H9 (cell line): ENCODE data around the gene TMPRSS2. TPM values are rescaled to one million over a fixed set of nuclear protein-coding genes. Genes with fewer than 3 reads are reported as not detected.

Experiments used
- DNase-seq: peaks from one replicate; pipeline ENCODE4 v3.0.0-alpha.2; 2017
- H2AFZ ChIP-seq: one replicate; pipeline ENCODE4 v1.6.1; 2013; ENCODE audit warnings: mild to moderate bottlenecking, low read length, control low read depth, moderate library complexity
- H2AK5ac ChIP-seq: 2 replicates; pipeline ENCODE4 v1.6.1; 2013; ENCODE audit warnings: low read length, control low read depth, mixed read lengths; ENCODE audit not compliant: insufficient read length
- H2BK120ac ChIP-seq: one replicate; pipeline ENCODE4 v1.6.1; 2013; ENCODE audit warnings: low read depth, mild to moderate bottlenecking, low read length, control low read depth, inconsistent platforms; ENCODE audit not compliant: poor library complexity, severe bottlenecking
- H2BK12ac ChIP-seq: 2 replicates; pipeline ENCODE4 v1.6.1; 2013; ENCODE audit warnings: low read length, control low read depth, mixed read lengths, low read depth; ENCODE audit not compliant: insufficient read length
- H2BK15ac ChIP-seq: 2 replicates; pipeline ENCODE4 v1.6.1; 2013; ENCODE audit warnings: low read depth, low read length, control low read depth
- H2BK20ac ChIP-seq: one replicate; pipeline ENCODE4 v1.6.1; 2013; ENCODE audit warnings: low read depth, mild to moderate bottlenecking, low read length, control low read depth, inconsistent platforms; ENCODE audit not compliant: poor library complexity, severe bottlenecking
- H2BK5ac ChIP-seq: 2 replicates; pipeline ENCODE4 v1.6.1; 2013; ENCODE audit warnings: low read length, control low read depth, mixed read lengths; ENCODE audit not compliant: insufficient read length
- H3K14ac ChIP-seq: 2 replicates; pipeline ENCODE4 v1.6.1; 2013; ENCODE audit warnings: low read length, control low read depth; ENCODE audit not compliant: insufficient read depth
- H3K18ac ChIP-seq: 2 replicates; pipeline ENCODE4 v1.6.1; 2013; ENCODE audit warnings: low read depth, mild to moderate bottlenecking, mixed read lengths, low read length, control low read depth; ENCODE audit not compliant: insufficient read length
- H3K23ac ChIP-seq: 2 replicates; pipeline ENCODE4 v1.6.1; 2013; ENCODE audit warnings: low read length, control low read depth, mixed read lengths, low read depth; ENCODE audit not compliant: insufficient read length
- H3K23me2 ChIP-seq: 2 replicates; pipeline ENCODE4 v1.6.1; 2013; ENCODE audit warnings: low read depth, mild to moderate bottlenecking, mixed read lengths, low read length, control low read depth; ENCODE audit not compliant: insufficient read length, poor library complexity, severe bottlenecking
- H3K27ac ChIP-seq: 2 replicates; pipeline ENCODE4 v1.5.1; 2013; ENCODE audit warnings: low read length, control low read depth, mixed read lengths, low read depth; ENCODE audit not compliant: insufficient read length
- H3K27me3 ChIP-seq: 2 replicates; pipeline ENCODE4 v1.6.1; 2013; ENCODE audit warnings: low read length, control low read depth, inconsistent platforms; ENCODE audit not compliant: insufficient read depth
- H3K4ac ChIP-seq: 2 replicates; pipeline ENCODE4 v1.6.1; 2013; ENCODE audit warnings: low read depth, mild to moderate bottlenecking, control low read depth, inconsistent platforms, low read length, moderate library complexity
- H3K4me1 ChIP-seq: 2 replicates; pipeline ENCODE4 v1.6.1; 2013; ENCODE audit warnings: low read length, control low read depth, inconsistent platforms; ENCODE audit not compliant: insufficient read depth
- H3K4me2 ChIP-seq: 2 replicates; pipeline ENCODE4 v1.6.1; 2013; ENCODE audit warnings: low read length, control low read depth, mixed read lengths; ENCODE audit not compliant: insufficient read length, insufficient read depth
- H3K56ac ChIP-seq: 2 replicates; pipeline ENCODE4 v1.6.1; 2013; ENCODE audit warnings: low read depth, mild to moderate bottlenecking, mixed read lengths, low read length, control low read depth; ENCODE audit not compliant: insufficient read length
- H3K79me1 ChIP-seq: 2 replicates; pipeline ENCODE4 v1.6.1; 2013; ENCODE audit warnings: low read depth, mild to moderate bottlenecking, moderate library complexity, low read length, control low read depth, inconsistent platforms; ENCODE audit not compliant: insufficient read depth, poor library complexity, severe bottlenecking
- H3K79me2 ChIP-seq: 2 replicates; pipeline ENCODE4 v1.6.1; 2013; ENCODE audit warnings: low read length, control low read depth, inconsistent platforms; ENCODE audit not compliant: insufficient read depth
- H3K9ac ChIP-seq: 2 replicates; pipeline ENCODE4 v1.6.1; 2013; ENCODE audit warnings: low read length, control low read depth, mixed read lengths; ENCODE audit not compliant: insufficient read length; ENCODE audit errors: extremely low read depth
- H3K9me3 ChIP-seq: one replicate; pipeline ENCODE4 v1.6.1; 2013; ENCODE audit warnings: low read depth, low read length, inconsistent platforms; ENCODE audit not compliant: control insufficient read depth
- H3T11ph ChIP-seq: one replicate; pipeline ENCODE4 v1.6.1; 2013; ENCODE audit warnings: mild to moderate bottlenecking, low read length, control low read depth, inconsistent platforms
- H4K20me1 ChIP-seq: one replicate; pipeline ENCODE4 v1.6.1; 2013; ENCODE audit not compliant: control insufficient read depth, insufficient read length, insufficient read depth
- H4K5ac ChIP-seq: 2 replicates; pipeline ENCODE4 v1.6.1; 2013; ENCODE audit warnings: low read depth, mild to moderate bottlenecking, mixed read lengths, low read length, control low read depth; ENCODE audit not compliant: insufficient read length
- H4K8ac ChIP-seq: replicated peaks from 2 replicates; pipeline ENCODE4 v1.6.1; 2013; ENCODE audit warnings: low read length, control low read depth, mixed read lengths, low read depth; ENCODE audit not compliant: insufficient read length
- H4K91ac ChIP-seq: 2 replicates; pipeline ENCODE4 v1.6.1; 2013; ENCODE audit warnings: low read depth, mild to moderate bottlenecking, moderate library complexity, mixed read lengths, low read length, control low read depth; ENCODE audit not compliant: insufficient read length
- H3K27ac Mint-ChIP-seq, 3 experiments: 2 replicates in 2 of 3; 3 replicates in 1 of 3; pipeline ENCODE4 v1.8.0; 2020 to 2021; ENCODE audit warnings: mixed read lengths in 3 of 3, mild to moderate bottlenecking in 1 of 3, moderate library complexity in 1 of 3
- H3K27me3 Mint-ChIP-seq: 2 replicates; pipeline ENCODE4 v1.8.0; 2021; ENCODE audit warnings: low read depth, mild to moderate bottlenecking, moderate library complexity, mixed read lengths
- H3K36me3 Mint-ChIP-seq, 3 experiments: 2 replicates in 2 of 3; 3 replicates in 1 of 3; pipeline ENCODE4 v1.8.0; 2020 to 2021; ENCODE audit warnings: low read depth in 3 of 3, mixed read lengths in 3 of 3; ENCODE audit not compliant: insufficient read depth in 1 of 3
- H3K4me1 Mint-ChIP-seq, 2 experiments: 2 replicates each; pipeline ENCODE4 v1.8.0; 2020; ENCODE audit warnings: mixed read lengths in 2 of 2
- H3K4me3 Mint-ChIP-seq, 2 experiments: 2 replicates in 1 of 2; 3 replicates in 1 of 2; pipeline ENCODE4 v1.8.0; 2020 to 2021; ENCODE audit warnings: mild to moderate bottlenecking in 2 of 2, mixed read lengths in 2 of 2, moderate library complexity in 1 of 2
- H3K9me3 Mint-ChIP-seq, 2 experiments: 2 replicates in 1 of 2; 3 replicates in 1 of 2; pipeline ENCODE4 v1.8.0; 2020; ENCODE audit warnings: mild to moderate bottlenecking in 2 of 2, mixed read lengths in 2 of 2, moderate library complexity in 1 of 2
- CTCF ChIP-seq: fragments of 200-600 bp; sonication (generic); conservative IDR thresholded peaks from 3 replicates; pipeline ENCODE4 v1.8.0; 2021; ENCODE audit warnings: antibody characterized with exemption, mild to moderate bottlenecking
- WGBS: extraction: QIAGEN DNeasy Blood & Tissue Kit; methylation state at CpG from one replicate; pipeline ENCODE4 v1.1.7; 2013; ENCODE audit warnings: missing lambda C conversion rate, low lambda C conversion rate, mixed read lengths; ENCODE audit not compliant: insufficient read length; ENCODE audit errors: extremely low coverage; 5-methylcytosine and 5-hydroxymethylcytosine counted together
- total RNA-seq: library from RNA; stranded (reverse); gene quantifications from 2 replicates; pipeline ENCODE4 v1.2.1, GENCODE V29; 2021

The TMPRSS2 gene
- total RNA-seq, 1 experiment from 2014 or later, result 12.1 TPM

- Histone ChIP-seq H3K4ac (no peak overlapping the region), H3K27me3 (no peaks in the 10 kb centered on the region)
- no peaks in the 10 kb centered on the region for H3K27me3 Mint-ChIP-seq
Observed at GRCh38 chr21:41449613-41450012, 58.3 kb downstream of the TMPRSS2 start.

More at GRCh38 chr21:41449613-41450012, 58.3 kb downstream of the TMPRSS2 start:
- no peaks in the 10 kb centered on the region for H4K20me1 ChIP-seq
- H3K9me3 Mint-ChIP-seq, result no peaks in the 10 kb centered on the region; a peak in 2 of 5 replicates
- peaks cover 3% of the 10 kb centered on the region; the same call in 1 of the 2 replicates for H3K4me1 ChIP-seq
- H3K27ac ChIP-seq, result no peak overlapping the region
- H2BK120ac ChIP-seq, result no peak overlapping the region
- H3K36me3 Mint-ChIP-seq, result peaks cover 0 to 11% (median 6%) of the 10 kb centered on the region in 3 experiments; a peak in 3 of 7 replicates
- H4K5ac ChIP-seq, result no peak overlapping the region
- H3K79me1 ChIP-seq, result no peaks in the 10 kb centered on the region
- no peak overlapping the region for H3K4me2 ChIP-seq
- TF ChIP-seq CTCF, result no peak
- no peak overlapping the region for H2BK12ac ChIP-seq
- no peak overlapping the region for H2BK15ac ChIP-seq
- no peak overlapping the region for H3T11ph ChIP-seq
- no peaks in the 10 kb centered on the region for H3K9me3 ChIP-seq
- H3K23me2 ChIP-seq, result no peaks in the 10 kb centered on the region
- H2AFZ ChIP-seq, result no peak overlapping the region
- H3K18ac ChIP-seq, result no peak overlapping the region
- no peak for DNase-seq
- no peak overlapping the region for H3K56ac ChIP-seq
- H3K27ac Mint-ChIP-seq, result no peak overlapping the region
- H4K8ac ChIP-seq, result no peak overlapping the region
- no peak overlapping the region for H3K14ac ChIP-seq
- no peak overlapping the region for H4K91ac ChIP-seq
- no peak overlapping the region for H3K23ac ChIP-seq
- no peak overlapping the region for H2AK5ac ChIP-seq
- H3K4me3 Mint-ChIP-seq, result no peak overlapping the region
- H2BK5ac ChIP-seq, result no peak overlapping the region
- H3K79me2 ChIP-seq, result no peaks in the 10 kb centered on the region
- H2BK20ac ChIP-seq, result no peak overlapping the region
- H3K9ac ChIP-seq, result no peak overlapping the region
- WGBS, result no CpG with 5 or more reads among the region's 5 CpGs
- peaks cover 23 to 30% of the 10 kb centered on the region in 2 experiments for H3K4me1 Mint-ChIP-seq
